SK-N-DZ (cell line): ENCODE results near the gene SLITRK2.

Experiments
- DNase-seq: peaks from one replicate; pipeline ENCODE4 v3.0.0-alpha.2; 2015; ENCODE audit warnings: low spot score
- small RNA-seq, 2 experiments: library from RNA; depleted of rRNA; stranded (forward); fragments of <200 nt; gene quantifications; one replicate each; pipeline ENCODE3, GENCODE V24; 2014

The SLITRK2 gene

GRCh38 chrX:145848857-145849256 lies 31.2 kb downstream of the SLITRK2 start:
- DNase-seq = no peak

DNA sequence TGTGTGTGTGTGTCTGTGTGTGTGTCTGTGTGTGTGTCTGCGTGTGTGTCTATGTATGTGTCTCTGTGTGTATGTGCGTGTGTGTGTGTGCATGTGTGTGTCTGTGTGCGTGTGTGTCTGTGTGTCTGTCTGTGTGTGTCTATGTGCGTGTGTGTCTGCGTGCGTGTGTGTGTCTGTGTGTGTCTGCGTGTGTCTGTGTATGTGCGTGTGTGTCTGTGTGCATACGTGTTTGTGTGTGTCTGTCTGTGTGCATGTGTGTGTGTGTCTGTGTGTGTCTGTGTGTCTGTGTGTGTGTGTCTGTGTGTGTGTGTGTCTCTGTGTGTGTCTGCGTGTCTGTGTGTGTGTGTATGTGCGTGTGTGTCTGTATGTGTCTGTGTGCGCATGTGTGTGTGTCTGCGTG lies 35.6 kb downstream of the SLITRK2 start:
- no peak for DNase-seq

- no peak for DNase-seq
Observed at GRCh38 chrX:145856181-145856580, 38.6 kb downstream of the SLITRK2 start.

GRCh38 chrX:145861818-145862217 lies 44.2 kb downstream of the SLITRK2 start:
- DNase-seq = no peak

DNA sequence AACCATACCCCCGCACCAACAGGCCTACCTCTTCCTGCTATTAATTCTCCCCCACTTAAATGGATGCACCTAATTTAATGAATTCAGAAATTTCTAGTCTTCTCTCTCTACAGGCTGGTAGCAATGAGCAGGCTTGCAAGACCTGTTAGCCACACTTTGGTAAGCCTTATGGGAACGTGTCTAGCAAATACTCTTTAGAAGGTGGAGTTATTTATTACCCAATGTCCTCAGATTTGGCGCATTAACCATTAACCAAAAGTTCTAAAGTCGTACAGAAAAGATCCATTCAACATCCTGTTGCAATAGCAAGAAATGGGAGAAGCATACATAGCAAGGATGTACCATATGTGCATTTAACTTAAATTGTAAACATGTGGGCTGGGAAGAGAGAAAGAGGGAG lies 47.5 kb downstream of the SLITRK2 start:
- no peak for DNase-seq

Small RNA genes within 50 kb of the gene (small RNA-seq; reads per million reads assigned to genes)
- 0 reads per million in 2 experiments for gene AL109653.1
